HepG2 (cell line): ENCODE measurements around the gene MRPS7. TPM values are rescaled to one million over a fixed set of nuclear protein-coding genes. Genes with fewer than 3 reads are reported as not detected.

Experiments
- ATAC-seq: fragments of 200-7000 bp; cut with Tn5 transposase; 3 replicates; pipeline ENCODE4 v1.9.1; 2020; ENCODE audit warnings: mild to moderate bottlenecking, moderate library complexity
- BruUV-seq: library from RNA; stranded (reverse); fragments of 400-500 nt; replicated peaks from 2 replicates; lab custom pipeline; 2021; lab: Mats Ljungman, UMichigan
- CTCF ChIA-PET: fragments of 300-600 bp; formaldehyde crosslinking; extraction: SDS; loops from one replicate; lab custom pipeline; 2021; ENCODE audit warnings: low total read pairs, inconsistent platforms, low intra/inter-chr PET ratio; lab: Yijun Ruan, JAX
- POLR2A ChIA-PET: fragments of 350-600 bp; sonication (Branson Sonifier 250); formaldehyde crosslinking; loops from one replicate; lab custom pipeline; 2020; ENCODE audit warnings: antibody characterized with exemption, inconsistent platforms; lab: Yijun Ruan, JAX
- DNase-seq: peaks from one replicate; pipeline ENCODE4 v3.0.0-alpha.2; 2015; ENCODE audit warnings: low spot score
- FAIRE-seq: peaks from 3 replicates; lab custom pipeline; 2011; peaks lifted over from hg19 to GRCh38; lab: Jason Lieb, UNC
- H2AFZ ChIP-seq: one replicate; pipeline ENCODE4 v1.6.1; 2011; ENCODE audit warnings: low read length, inconsistent platforms
- H3K27ac ChIP-seq: fragments of 300-600 bp; 3 replicates; pipeline ENCODE4 v1.8.0; 2011; ENCODE audit warnings: mixed run types, mild to moderate bottlenecking, mixed read lengths, low read length, inconsistent platforms; ENCODE audit not compliant: insufficient read depth; ENCODE audit errors: extremely low read length
- H3K27me3 ChIP-seq, 2 experiments: fragments of 200-600 bp in 1 of 2; 2 replicates in 1 of 2; 3 replicates in 1 of 2; pipeline versions ENCODE4 v1.6.0 to v1.8.0; 2011; ENCODE audit warnings: low read length in 2 of 2, mild to moderate bottlenecking in 2 of 2, moderate library complexity in 2 of 2, inconsistent platforms in 1 of 2; ENCODE audit not compliant: insufficient read depth in 2 of 2, control insufficient read depth in 1 of 2
- H3K36me3 ChIP-seq, 2 experiments: fragments of 200-600 bp in 1 of 2; replicated peaks in 1 of 2; 2 replicates in 1 of 2; 3 replicates in 1 of 2; pipeline versions ENCODE4 v1.5.1 to v1.8.0; 2011; ENCODE audit warnings: low read length in 2 of 2, inconsistent platforms in 1 of 2; ENCODE audit not compliant: insufficient read depth in 2 of 2, control insufficient read depth in 1 of 2
- H3K4me1 ChIP-seq: 2 replicates; pipeline ENCODE4 v1.5.1; 2012; ENCODE audit warnings: low read length, inconsistent platforms; ENCODE audit not compliant: insufficient read depth
- H3K4me2 ChIP-seq: 2 replicates; pipeline ENCODE4 v1.6.0; 2011; ENCODE audit warnings: low read depth, low read length, inconsistent platforms
- H3K4me3 ChIP-seq, 3 experiments: fragments of 200-600 bp in 1 of 3; sonication (generic), shearing (Covaris generic) in 1 of 3; replicated peaks in 1 of 3; 2 replicates each; pipeline ENCODE4 v1.5.1; 2011 to 2016; ENCODE audit warnings: low read length in 3 of 3, inconsistent platforms in 2 of 3, low read depth in 2 of 3, mild to moderate bottlenecking in 2 of 3, control low read depth in 1 of 3, mixed read lengths in 1 of 3; ENCODE audit not compliant: insufficient read depth in 1 of 3
- H3K79me2 ChIP-seq: one replicate; pipeline ENCODE4 v1.6.1; 2011; ENCODE audit warnings: low read length, inconsistent platforms; ENCODE audit not compliant: insufficient read depth
- H3K9ac ChIP-seq: 2 replicates; pipeline ENCODE4 v1.6.0; 2011; ENCODE audit warnings: mild to moderate bottlenecking, low read depth, low read length, inconsistent platforms; ENCODE audit not compliant: insufficient read depth
- H3K9me3 ChIP-seq: 2 replicates; pipeline ENCODE4 v1.5.1; 2012; ENCODE audit warnings: mild to moderate bottlenecking, low read length
- H4K20me1 ChIP-seq: 2 replicates; pipeline ENCODE4 v1.6.0; 2011; ENCODE audit warnings: inconsistent platforms, mild to moderate bottlenecking, low read length, moderate library complexity; ENCODE audit not compliant: insufficient read depth
- CENPT ChIP-seq: sonication (generic); formaldehyde crosslinking; IDR thresholded peaks from 2 replicates; pipeline ENCODE4 v1.8.0; 2022; ENCODE audit warnings: low read depth, mild to moderate bottlenecking, moderate library complexity, missing genetic modification reagents
- HDAC2 ChIP-seq: sonication (generic); formaldehyde crosslinking; IDR thresholded peaks from 2 replicates; pipeline ENCODE4 v1.4.0; 2020; ENCODE audit warnings: missing genetic modification reagents
- KDM5B ChIP-seq: sonication (generic); formaldehyde crosslinking; IDR thresholded peaks from 2 replicates; pipeline ENCODE4 v1.4.0; 2020; ENCODE audit warnings: missing genetic modification reagents, mild to moderate bottlenecking, borderline replicate concordance
- MXD1 ChIP-seq: sonication (generic); formaldehyde crosslinking; IDR thresholded peaks from 2 replicates; pipeline ENCODE4 v1.4.0; 2020; ENCODE audit warnings: mild to moderate bottlenecking, missing genetic modification reagents
- NR1H2 ChIP-seq: sonication (generic); formaldehyde crosslinking; IDR thresholded peaks from 2 replicates; pipeline ENCODE4 v1.8.1; 2022; ENCODE audit warnings: low read depth, missing genetic modification reagents, borderline replicate concordance
- PAF1 ChIP-seq: IDR thresholded peaks from 2 replicates; pipeline ENCODE4 v1.6.1; 2016; ENCODE audit warnings: missing genetic modification reagents, missing compliant biosample characterization
- PCBP1 ChIP-seq: fragments of 200-400 bp; formaldehyde crosslinking; IDR thresholded peaks from 2 replicates; pipeline ENCODE4 v1.6.1; 2017; ENCODE audit warnings: mild to moderate bottlenecking, low read depth, low read length, borderline replicate concordance
- ZNF512 ChIP-seq: sonication (generic); formaldehyde crosslinking; IDR thresholded peaks from 2 replicates; pipeline ENCODE4 v1.4.0; 2020; ENCODE audit warnings: mild to moderate bottlenecking, missing genetic modification reagents
- ZNF768 ChIP-seq: sonication (generic); formaldehyde crosslinking; IDR thresholded peaks from 2 replicates; pipeline ENCODE4 v1.4.0; 2020; ENCODE audit warnings: missing genetic modification reagents
- ZNF788 ChIP-seq: sonication (generic); formaldehyde crosslinking; IDR thresholded peaks from 2 replicates; pipeline ENCODE4 v1.5.0; 2020; ENCODE audit warnings: mild to moderate bottlenecking, missing genetic modification reagents, borderline replicate concordance
- ZNF83 ChIP-seq: sonication (generic); formaldehyde crosslinking; IDR thresholded peaks from 2 replicates; pipeline ENCODE4 v1.4.0; 2020; ENCODE audit warnings: missing genetic modification reagents, mild to moderate bottlenecking, borderline replicate concordance
- WGBS: methylation state at CpG from one replicate; pipeline ENCODE4 v1.1.6; 2017; ENCODE audit warnings: low lambda C conversion rate; 5-methylcytosine and 5-hydroxymethylcytosine counted together
- in situ Hi-C: cut with HindIII; loops from 2 replicates; pipeline ENCODE4 v1.10.0; 2017; ENCODE audit warnings: low pct_unique_long_range_greater_than_20kb; ENCODE audit not compliant: extremely low pct_ligation_motif_present
- intact Hi-C: fragments of 100-400 bp; cut with micrococcal nuclease; formaldehyde crosslinking; loops from one replicate; pipeline ENCODE4 v1.10.0; 2022; ENCODE audit not compliant: unreplicated experiment
- polyA plus RNA-seq, 8 experiments: library from polyadenylated mRNA; depleted of rRNA in 3 of 8; stranded (reverse) in 7 of 8; unstranded in 1 of 8; fragments of >200 nt; fragmentation: Illumina TruSeq in 4 of 8; extraction: Trizol in 4 of 8; gene quantifications; 2 replicates each; pipeline versions ENCODE4 v1.2.1 to v1.2.3, GENCODE V29; 2011 to 2016; ENCODE audit warnings: low read depth in 4 of 8, missing spikeins in 1 of 8, mixed read lengths in 1 of 8; ENCODE audit not compliant: insufficient read depth in 1 of 8
- total RNA-seq, 5 experiments: library from RNA; depleted of rRNA; stranded (reverse); fragments of >200 nt; fragmentation: Illumina TruSeq; extraction: Trizol; gene quantifications; 2 replicates each; pipeline ENCODE4 v1.2.3, GENCODE V29; 2016; ENCODE audit warnings: low read depth in 1 of 5
- TF ChIP-seq, protein P1 (sequence below): sonication (generic); formaldehyde crosslinking; IDR thresholded peaks from 2 replicates; pipeline ENCODE4 v1.5.1; 2020; ENCODE audit warnings: mild to moderate bottlenecking, missing genetic modification reagents, moderate library complexity
- TF ChIP-seq, protein P2 (sequence below): sonication (generic); formaldehyde crosslinking; IDR thresholded peaks from 2 replicates; pipeline ENCODE4 v1.4.0; 2020; ENCODE audit warnings: missing genetic modification reagents
- TF ChIP-seq, protein P3 (sequence below): sonication (generic); formaldehyde crosslinking; IDR thresholded peaks from 2 replicates; pipeline ENCODE4 v1.8.0; 2022; ENCODE audit warnings: mild to moderate bottlenecking, missing genetic modification reagents, moderate library complexity

Gene MRPS7
- total and polyA plus RNA-seq, 2 of the 13 experiments (the other 11 are each of a cell fraction or from before 2014, with no cell fraction given) = 97.0 to 162 TPM

GRCh38 chr17:75240394-75241142 is 21.1 kb upstream of the MRPS7 start:
- no peak overlapping the region for H3K27ac ChIP-seq
- no peak overlapping the region for H2AFZ ChIP-seq
- DNase-seq (peak; percentile 58), FAIRE-seq (no peak), ATAC-seq (peak; percentile 75)
- peaks cover 73 to 93% of the 10 kb centered on the region in 2 experiments for H3K36me3 ChIP-seq
- 91% methylated on average over 18 of the region's 23 CpGs for WGBS
- no peaks in the 10 kb centered on the region for H3K9me3 ChIP-seq
- in situ Hi-C loops (no loop called here), intact Hi-C loops (loop anchor here (1.0 kb wide), 1 partner anchor 172 kb away; no protein-coding TSS in a partner anchor)
- H3K27me3 ChIP-seq = no peaks in the 10 kb centered on the region
- ChIA-PET POLR2A (interaction anchor here (0.8 to 1.1 kb wide), 2 partner anchors 21 to 165 kb away, joined by 3 to 10 read pairs; partner anchors contain the start of genes GGA3, GRB2 and MRPS7), CTCF (interaction anchor here (1.9 kb wide), 1 partner anchor 172 kb away, joined by 13 read pairs; no protein-coding TSS in a partner anchor)
- no peaks in the 10 kb centered on the region for H3K79me2 ChIP-seq
- H3K4me1 ChIP-seq = no peaks in the 10 kb centered on the region
- BruUV-seq = TSS peak; percentile 20
- no peaks in the 10 kb centered on the region for H4K20me1 ChIP-seq
- H3K9ac ChIP-seq = no peak overlapping the region
- no peak overlapping the region for H3K4me2 ChIP-seq
- H3K4me3 ChIP-seq = no peak overlapping the region
- TF ChIP-seq, protein P1, sequence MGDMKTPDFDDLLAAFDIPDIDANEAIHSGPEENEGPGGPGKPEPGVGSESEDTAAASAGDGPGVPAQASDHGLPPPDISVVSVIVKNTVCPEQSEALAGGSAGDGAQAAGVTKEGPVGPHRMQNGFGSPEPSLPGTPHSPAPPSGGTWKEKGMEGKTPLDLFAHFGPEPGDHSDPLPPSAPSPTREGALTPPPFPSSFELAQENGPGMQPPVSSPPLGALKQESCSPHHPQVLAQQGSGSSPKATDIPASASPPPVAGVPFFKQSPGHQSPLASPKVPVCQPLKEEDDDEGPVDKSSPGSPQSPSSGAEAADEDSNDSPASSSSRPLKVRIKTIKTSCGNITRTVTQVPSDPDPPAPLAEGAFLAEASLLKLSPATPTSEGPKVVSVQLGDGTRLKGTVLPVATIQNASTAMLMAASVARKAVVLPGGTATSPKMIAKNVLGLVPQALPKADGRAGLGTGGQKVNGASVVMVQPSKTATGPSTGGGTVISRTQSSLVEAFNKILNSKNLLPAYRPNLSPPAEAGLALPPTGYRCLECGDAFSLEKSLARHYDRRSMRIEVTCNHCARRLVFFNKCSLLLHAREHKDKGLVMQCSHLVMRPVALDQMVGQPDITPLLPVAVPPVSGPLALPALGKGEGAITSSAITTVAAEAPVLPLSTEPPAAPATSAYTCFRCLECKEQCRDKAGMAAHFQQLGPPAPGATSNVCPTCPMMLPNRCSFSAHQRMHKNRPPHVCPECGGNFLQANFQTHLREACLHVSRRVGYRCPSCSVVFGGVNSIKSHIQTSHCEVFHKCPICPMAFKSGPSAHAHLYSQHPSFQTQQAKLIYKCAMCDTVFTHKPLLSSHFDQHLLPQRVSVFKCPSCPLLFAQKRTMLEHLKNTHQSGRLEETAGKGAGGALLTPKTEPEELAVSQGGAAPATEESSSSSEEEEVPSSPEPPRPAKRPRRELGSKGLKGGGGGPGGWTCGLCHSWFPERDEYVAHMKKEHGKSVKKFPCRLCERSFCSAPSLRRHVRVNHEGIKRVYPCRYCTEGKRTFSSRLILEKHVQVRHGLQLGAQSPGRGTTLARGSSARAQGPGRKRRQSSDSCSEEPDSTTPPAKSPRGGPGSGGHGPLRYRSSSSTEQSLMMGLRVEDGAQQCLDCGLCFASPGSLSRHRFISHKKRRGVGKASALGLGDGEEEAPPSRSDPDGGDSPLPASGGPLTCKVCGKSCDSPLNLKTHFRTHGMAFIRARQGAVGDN (CRISPR knock-in tag) = peak; percentile 51
- TF ChIP-seq CENPT (CRISPR knock-in tag) (0 out of 2 replicates have a peak, but pooled peaks have one; percentile 33), MXD1 (CRISPR knock-in tag) (0 out of 2 replicates have a peak, but pooled peaks have one; percentile 56), NR1H2 (no peak), ZNF768 (CRISPR knock-in tag) (0 out of 2 replicates have a peak, but pooled peaks have one; percentile 29), ZNF788 (CRISPR knock-in tag) (no peak), ZNF83 (CRISPR knock-in tag) (no peak), ZNF512 (no peak), PAF1 (no peak), HDAC2 (peak; percentile 18; the same call in 1 of the 2 replicates), PCBP1 (peak; percentile 89; the same call in 1 of the 2 replicates), KDM5B (CRISPR knock-in tag) (0 out of 2 replicates have a peak, but pooled peaks have one; percentile 58)
- TF ChIP-seq, protein P2, sequence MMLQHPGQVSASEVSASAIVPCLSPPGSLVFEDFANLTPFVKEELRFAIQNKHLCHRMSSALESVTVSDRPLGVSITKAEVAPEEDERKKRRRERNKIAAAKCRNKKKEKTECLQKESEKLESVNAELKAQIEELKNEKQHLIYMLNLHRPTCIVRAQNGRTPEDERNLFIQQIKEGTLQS (CRISPR knock-in tag) = 0 out of 2 replicates have a peak, but pooled peaks have one; percentile 25
- TF ChIP-seq, protein P3, sequence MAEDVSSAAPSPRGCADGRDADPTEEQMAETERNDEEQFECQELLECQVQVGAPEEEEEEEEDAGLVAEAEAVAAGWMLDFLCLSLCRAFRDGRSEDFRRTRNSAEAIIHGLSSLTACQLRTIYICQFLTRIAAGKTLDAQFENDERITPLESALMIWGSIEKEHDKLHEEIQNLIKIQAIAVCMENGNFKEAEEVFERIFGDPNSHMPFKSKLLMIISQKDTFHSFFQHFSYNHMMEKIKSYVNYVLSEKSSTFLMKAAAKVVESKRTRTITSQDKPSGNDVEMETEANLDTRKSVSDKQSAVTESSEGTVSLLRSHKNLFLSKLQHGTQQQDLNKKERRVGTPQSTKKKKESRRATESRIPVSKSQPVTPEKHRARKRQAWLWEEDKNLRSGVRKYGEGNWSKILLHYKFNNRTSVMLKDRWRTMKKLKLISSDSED (CRISPR knock-in tag) = 0 out of 2 replicates have a peak, but pooled peaks have one; percentile 69
